Lower leg skin (tissue), 4 donors: ENCODE data around the gene TLE2. TPM values are rescaled to one million over a fixed set of nuclear protein-coding genes. Genes with fewer than 3 reads are reported as not detected.

Experiments
- DNase-seq, 2 donors: peaks; one replicate each; pipeline ENCODE4 v3.0.0-alpha.2; 2019; ENCODE audit warnings: low spot score in 2 of 2
- H3K4me3 ChIP-seq: fragments of 200-600 bp; sonication (generic); 2 replicates; pipeline ENCODE4 v1.5.1; 2017; ENCODE audit warnings: mild to moderate bottlenecking, low read depth; ENCODE audit not compliant: poor library complexity, severe bottlenecking
- CTCF ChIP-seq, 3 donors: fragments of 450-650 bp; IDR thresholded peaks; one replicate each; pipeline ENCODE4 v1.5.1; 2016; ENCODE audit warnings: antibody characterized with exemption in 3 of 3, mild to moderate bottlenecking in 3 of 3, moderate library complexity in 2 of 3
- POLR2A ChIP-seq, 2 donors: fragments of 450-650 bp; IDR thresholded peaks; one replicate each; pipeline ENCODE4 v1.6.1; 2016 to 2017; ENCODE audit warnings: antibody characterized with exemption in 2 of 2, mild to moderate bottlenecking in 1 of 2, moderate library complexity in 1 of 2
- WGBS, 2 donors: methylation state at CpG; one replicate each; pipeline ENCODE4 v1.1.5; 2018; 5-methylcytosine and 5-hydroxymethylcytosine counted together
- intact Hi-C: fragments of 100-400 bp; cut with DNase I; formaldehyde crosslinking; loops from one replicate; pipeline ENCODE4 v1.15.0; 2023; ENCODE audit warnings: low total_unique reads
- total RNA-seq, 4 donors: library from RNA; depleted of rRNA; stranded (reverse); fragments of >200 nt; gene quantifications; one replicate each; pipeline ENCODE4 v1.1.0, GENCODE V29; 2016

The TLE2 gene
- total RNA-seq, 4 donors from 2014 or later = 25.3 to 40.1 (median 33.5) TPM

GRCh38 chr19:3001235-3001800 is 27.8 kb downstream of the TLE2 start:
- 96% methylated on average over 6 of the region's 6 CpGs for WGBS, 2 donors
- H3K4me3 ChIP-seq = no peak overlapping the region
- no peak for DNase-seq
- intact Hi-C loops = no loop called here
- no peak for TF ChIP-seq CTCF (IDR thresholded peaks at IDR 0.05)
- TF ChIP-seq POLR2A (IDR thresholded peaks at IDR 0.05) = no peak

- WGBS, 2 donors = 94 to 97% methylated on average over 10 to 11 of the region's 11 CpGs
- no peak overlapping the region for H3K4me3 ChIP-seq
- no peak for DNase-seq
- intact Hi-C loops = no loop called here
- TF ChIP-seq CTCF (IDR thresholded peaks at IDR 0.05) = no peak
- TF ChIP-seq POLR2A (IDR thresholded peaks at IDR 0.05) = no peak
These were observed 30.4 kb downstream of the TLE2 start for GRCh38 chr19:2998642-2999041.

GRCh38 chr19:2997720-2998119 is 31.4 kb downstream of the TLE2 start:
- 69 to 75% methylated on average over 13 of the region's 13 CpGs for WGBS, 2 donors
- DNase-seq = no peak
- TF ChIP-seq CTCF (IDR thresholded peaks at IDR 0.05) = no peak
- no peak for TF ChIP-seq POLR2A (IDR thresholded peaks at IDR 0.05)
- intact Hi-C loops = no loop called here
- no peak overlapping the region for H3K4me3 ChIP-seq

- intact Hi-C loops = loop anchor here (5.0 kb wide), 1 partner anchor 283 kb away; no protein-coding TSS in a partner anchor
- no peak for TF ChIP-seq POLR2A (IDR thresholded peaks at IDR 0.05)
- TF ChIP-seq CTCF (IDR thresholded peaks at IDR 0.05) = no peak
These were observed 34.4 kb downstream of the TLE2 start for GRCh38 chr19:2994588-2995131.

GRCh38 chr19:2993579-2993978 is 35.5 kb downstream of the TLE2 start:
- intact Hi-C loops = loop anchor here (5.0 kb wide), 1 partner anchor 284 kb away; no protein-coding TSS in a partner anchor
- TF ChIP-seq POLR2A (IDR thresholded peaks at IDR 0.05) = no peak
- no peak for TF ChIP-seq CTCF (IDR thresholded peaks at IDR 0.05)
- no peak for DNase-seq
- H3K4me3 ChIP-seq = no peak overlapping the region
- WGBS, 2 donors = 63 to 68% methylated on average over 7 to 9 of the region's 9 CpGs

More at GRCh38 chr19:2994588-2995131, 34.4 kb downstream of the TLE2 start:
- H3K4me3 ChIP-seq = no peak overlapping the region
- DNase-seq = no peak
- 75 to 81% methylated on average over 15 of the region's 15 CpGs for WGBS, 2 donors
